AG09319 (cell line): ENCODE measurements around the gene AP2A1.
A peak's percentile ranks its signal among the peaks of the same experiment; 100 is the strongest.

ENCODE experiments used
- DNase-seq: peaks from one replicate; pipeline ENCODE4 v3.0.0-alpha.2; 2010; ENCODE audit warnings: low read depth; ENCODE audit errors: extremely low read depth
- CTCF ChIP-seq: IDR thresholded peaks from 2 replicates; pipeline ENCODE4 v1.5.1; 2011; ENCODE audit warnings: low read depth, mild to moderate bottlenecking, inconsistent platforms, low read length, moderate library complexity

AP2A1 gene

GRCh38 chr19:49798574-49798973 lies 31.8 kb downstream of the AP2A1 start:
- no peak for DNase-seq
- TF ChIP-seq CTCF, result no peak

- no peak for TF ChIP-seq CTCF
- no peak for DNase-seq
These were observed 32.5 kb downstream of the AP2A1 start for GRCh38 chr19:49799271-49799797.

- no peak for DNase-seq
- no peak; the same call in 1 of the 2 replicates for TF ChIP-seq CTCF
These were observed 33.1 kb downstream of the AP2A1 start for GRCh38 chr19:49799798-49800376.

DNA sequence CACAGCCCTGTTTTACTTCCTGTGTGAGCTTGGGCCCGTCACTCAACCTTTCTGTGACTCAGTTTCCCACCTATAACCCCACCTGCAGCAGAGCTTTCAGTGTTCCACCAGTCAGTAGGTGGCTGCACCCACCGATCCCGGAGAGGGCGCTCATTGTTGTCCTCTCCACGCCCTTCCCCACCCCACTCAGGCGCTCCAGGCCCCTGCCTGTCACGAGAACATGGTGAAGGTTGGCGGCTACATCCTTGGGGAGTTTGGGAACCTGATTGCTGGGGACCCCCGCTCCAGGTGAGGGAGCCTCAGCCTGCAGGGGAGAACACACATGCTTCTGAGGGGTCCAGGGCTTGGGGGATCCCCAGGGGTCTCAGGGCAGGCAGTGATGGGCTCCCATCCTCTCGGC lies 34.0 kb downstream of the AP2A1 start:
- no peak for TF ChIP-seq CTCF
- no peak for DNase-seq

- no peak for DNase-seq
- TF ChIP-seq CTCF, result no peak
These were observed 34.6 kb downstream of the AP2A1 start for GRCh38 chr19:49801401-49801888.

DNA sequence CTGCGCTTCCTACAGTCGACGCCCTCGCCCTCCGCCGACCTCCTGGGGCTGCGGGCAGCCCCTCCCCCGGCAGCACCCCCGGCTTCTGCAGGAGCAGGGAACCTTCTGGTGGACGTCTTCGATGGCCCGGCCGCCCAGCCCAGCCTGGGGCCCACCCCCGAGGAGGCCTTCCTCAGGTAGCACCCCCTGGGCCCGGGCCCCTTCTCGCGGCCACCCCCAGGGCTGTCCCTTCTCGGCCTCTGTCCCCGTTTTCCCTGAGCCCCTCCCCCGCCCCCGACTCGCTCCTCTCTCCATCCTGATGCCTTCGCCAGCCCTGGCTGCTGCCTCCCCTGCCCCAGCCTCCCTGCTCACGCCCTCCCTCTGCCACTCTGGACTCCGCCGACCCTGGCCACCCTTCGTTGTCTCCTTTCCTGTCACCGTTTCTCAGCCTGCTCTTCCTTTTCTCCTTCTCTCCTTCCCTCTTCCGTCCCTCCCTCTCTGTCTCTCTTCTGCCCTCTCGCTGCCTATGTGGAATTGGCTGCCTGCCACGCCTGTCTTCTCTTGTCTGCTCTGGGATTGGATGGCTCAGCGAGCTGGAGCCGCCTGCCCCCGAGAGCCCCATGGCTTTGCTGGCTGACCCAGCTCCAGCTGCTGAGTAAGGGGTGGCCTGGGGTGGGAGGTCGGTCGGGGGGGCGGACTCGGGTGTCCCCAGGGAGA lies 35.3 kb downstream of the AP2A1 start:
- peak; percentile 54 for DNase-seq
- TF ChIP-seq CTCF, result peak; percentile 42

GRCh38 chr19:49802836-49803528 lies 36.2 kb downstream of the AP2A1 start:
- no peak for DNase-seq
- no peak for TF ChIP-seq CTCF
